ENCODE results near the gene MTHFD2L.

Gene MTHFD2L

DNA sequence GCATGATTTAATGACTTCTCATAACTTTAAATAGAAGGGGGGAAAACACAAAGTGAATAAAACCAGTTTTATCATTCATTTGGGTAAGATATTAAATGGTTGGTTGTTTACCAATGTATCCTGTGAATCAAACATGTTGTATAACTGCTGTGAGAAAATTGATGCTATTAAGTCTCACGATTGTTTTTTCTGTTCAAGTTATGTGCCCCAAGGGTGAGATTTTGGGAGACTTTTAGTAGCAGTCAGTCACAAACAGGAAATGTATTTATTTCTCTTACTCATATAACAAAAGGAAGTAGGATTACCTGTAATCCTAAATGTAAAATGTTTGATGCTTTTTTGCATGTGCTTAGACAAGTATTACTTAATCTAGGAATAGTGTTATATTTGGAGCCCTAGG lies 39.2 kb downstream of the MTHFD2L start:
- H3K9me3 ChIP-seq (ENCODE audit: insufficient read depth, low read length, severe bottlenecking) = no peaks in the 10 kb centered on the region
- no peak overlapping the region for H3K27ac ChIP-seq (ENCODE audit: low read length)
- H3K36me3 ChIP-seq (ENCODE audit: insufficient read depth, low read length) = peaks cover 3% of the 10 kb centered on the region; the same call in 1 of the 2 replicates
- no peaks in the 10 kb centered on the region for H3K4me1 ChIP-seq (ENCODE audit: insufficient read depth, low read length)
- no peak for ATAC-seq (ENCODE audit: insufficient read depth, low read depth)
- no peaks in the 10 kb centered on the region for H4K20me1 ChIP-seq (ENCODE audit: insufficient read depth, low read length)
- DNase-seq = no peak
- no peak overlapping the region for H3K9ac ChIP-seq (ENCODE audit: low read depth, low read length)
- no peak for TF ChIP-seq CTCF (IDR thresholded peaks at IDR 0.05; ENCODE audit: borderline replicate concordance, extremely low read depth, low read length, poor library complexity, severe bottlenecking)
- H3K4me3 ChIP-seq (ENCODE audit: low read depth in 1 of 2, low read length in 2 of 2) = no peak overlapping the region
- no peak overlapping the region for H3K4me2 ChIP-seq (ENCODE audit: insufficient read depth, low read length)
- no peaks in the 10 kb centered on the region for H3K79me2 ChIP-seq (ENCODE audit: insufficient read depth, low read length)
- H2AFZ ChIP-seq (ENCODE audit: low read depth, low read length) = no peak overlapping the region
- no peaks in the 10 kb centered on the region for H3K27me3 ChIP-seq (ENCODE audit: insufficient read depth, low read length, poor library complexity)

- Histone ChIP-seq H4K20me1 (ENCODE audit: insufficient read depth, low read length) (no peaks in the 10 kb centered on the region), H3K4me2 (ENCODE audit: insufficient read depth, low read length) (no peak overlapping the region), H3K27me3 (ENCODE audit: insufficient read depth, low read length, poor library complexity) (no peaks in the 10 kb centered on the region), H3K9ac (ENCODE audit: low read depth, low read length) (no peak overlapping the region), H3K79me2 (ENCODE audit: insufficient read depth, low read length) (no peaks in the 10 kb centered on the region), H2AFZ (ENCODE audit: low read depth, low read length) (no peak overlapping the region), H3K4me1 (ENCODE audit: insufficient read depth, low read length) (no peaks in the 10 kb centered on the region), H3K27ac (ENCODE audit: low read length) (no peak overlapping the region), H3K9me3 (ENCODE audit: insufficient read depth, low read length, severe bottlenecking) (no peaks in the 10 kb centered on the region), H3K36me3 (ENCODE audit: insufficient read depth, low read length) (peaks cover 3% of the 10 kb centered on the region; the same call in 1 of the 2 replicates), H3K4me3 (ENCODE audit: low read depth in 1 of 2, low read length in 2 of 2) (no peak overlapping the region)
- TF ChIP-seq EZH2 (IDR thresholded peaks at IDR 0.05; ENCODE audit: borderline replicate concordance, low read depth, low read length, severe bottlenecking) (no peak), CTCF (IDR thresholded peaks at IDR 0.05; ENCODE audit: borderline replicate concordance, extremely low read depth, low read length, poor library complexity, severe bottlenecking) (no peak)
- no peak for ATAC-seq (ENCODE audit: insufficient read depth, low read depth)
- no peak for DNase-seq
These were observed 44.2 kb downstream of the MTHFD2L start for GRCh38 chr4:74202062-74202586.

DNA sequence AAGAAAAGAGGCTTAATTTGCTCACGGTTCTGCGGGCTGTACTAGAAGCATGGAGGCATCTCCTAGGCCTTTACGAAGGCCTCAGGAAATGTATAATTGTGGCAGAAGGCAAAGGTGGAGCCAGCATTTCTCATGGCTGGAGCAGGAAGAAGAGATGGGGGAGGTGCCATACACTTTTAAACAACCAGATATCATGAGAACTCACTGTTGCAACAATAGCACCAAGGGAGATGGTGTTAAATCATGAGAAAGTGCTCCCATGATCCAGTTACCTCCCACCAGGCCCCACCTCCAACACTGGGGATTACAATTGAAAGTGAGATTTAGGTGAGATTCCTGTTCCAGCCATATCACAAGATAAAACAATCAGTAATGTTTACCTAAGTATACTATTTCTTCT lies 45.5 kb downstream of the MTHFD2L start:
- Histone ChIP-seq H3K27ac (ENCODE audit: low read length) (no peak overlapping the region), H2AFZ (ENCODE audit: low read depth, low read length) (no peak overlapping the region), H3K4me3 (ENCODE audit: low read depth in 1 of 2, low read length in 2 of 2) (no peak overlapping the region), H3K79me2 (ENCODE audit: insufficient read depth, low read length) (no peaks in the 10 kb centered on the region), H4K20me1 (ENCODE audit: insufficient read depth, low read length) (no peaks in the 10 kb centered on the region), H3K36me3 (ENCODE audit: insufficient read depth, low read length) (peaks cover 3% of the 10 kb centered on the region; the same call in 1 of the 2 replicates), H3K4me2 (ENCODE audit: insufficient read depth, low read length) (no peak overlapping the region), H3K4me1 (ENCODE audit: insufficient read depth, low read length) (no peaks in the 10 kb centered on the region), H3K9me3 (ENCODE audit: insufficient read depth, low read length, severe bottlenecking) (no peaks in the 10 kb centered on the region), H3K9ac (ENCODE audit: low read depth, low read length) (no peak overlapping the region), H3K27me3 (ENCODE audit: insufficient read depth, low read length, poor library complexity) (no peaks in the 10 kb centered on the region)
- no peak for TF ChIP-seq EZH2 (IDR thresholded peaks at IDR 0.05; ENCODE audit: borderline replicate concordance, low read depth, low read length, severe bottlenecking)
- no peak for TF ChIP-seq CTCF (IDR thresholded peaks at IDR 0.05; ENCODE audit: borderline replicate concordance, extremely low read depth, low read length, poor library complexity, severe bottlenecking)
- no peak for ATAC-seq (ENCODE audit: insufficient read depth, low read depth)
- DNase-seq = no peak

DNA sequence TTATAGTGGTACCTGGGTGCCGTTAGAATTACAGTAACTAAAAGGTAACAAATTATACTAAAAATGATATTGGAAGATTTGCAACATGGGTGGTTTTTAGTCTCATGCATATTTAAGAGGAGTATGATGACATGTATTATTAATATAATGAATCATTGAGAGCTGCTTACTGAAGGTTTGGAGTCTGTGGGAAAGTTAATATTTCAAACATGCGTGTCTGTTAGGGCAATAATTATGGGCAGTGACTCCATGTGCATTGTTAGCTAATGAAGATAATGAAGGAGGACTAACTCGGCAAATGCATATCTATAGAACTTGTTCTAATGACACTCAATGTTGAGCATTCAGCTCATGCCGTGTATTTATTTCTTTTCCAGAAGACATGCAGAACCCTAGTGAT lies 47.1 kb downstream of the MTHFD2L start:
- Histone ChIP-seq H3K4me1 (ENCODE audit: insufficient read depth, low read length) (no peaks in the 10 kb centered on the region), H4K20me1 (ENCODE audit: insufficient read depth, low read length) (no peaks in the 10 kb centered on the region), H2AFZ (ENCODE audit: low read depth, low read length) (no peak overlapping the region), H3K27ac (ENCODE audit: low read length) (no peak overlapping the region), H3K79me2 (ENCODE audit: insufficient read depth, low read length) (no peaks in the 10 kb centered on the region), H3K4me3 (ENCODE audit: low read depth in 1 of 2, low read length in 2 of 2) (no peak overlapping the region), H3K4me2 (ENCODE audit: insufficient read depth, low read length) (no peak overlapping the region), H3K9ac (ENCODE audit: low read depth, low read length) (no peak overlapping the region), H3K9me3 (ENCODE audit: insufficient read depth, low read length, severe bottlenecking) (no peaks in the 10 kb centered on the region), H3K27me3 (ENCODE audit: insufficient read depth, low read length, poor library complexity) (no peaks in the 10 kb centered on the region), H3K36me3 (ENCODE audit: insufficient read depth, low read length) (peaks cover 3% of the 10 kb centered on the region; the same call in 1 of the 2 replicates)
- TF ChIP-seq EZH2 (IDR thresholded peaks at IDR 0.05; ENCODE audit: borderline replicate concordance, low read depth, low read length, severe bottlenecking) (no peak), CTCF (IDR thresholded peaks at IDR 0.05; ENCODE audit: borderline replicate concordance, extremely low read depth, low read length, poor library complexity, severe bottlenecking) (no peak)
- no peak for DNase-seq
- no peak for ATAC-seq (ENCODE audit: insufficient read depth, low read depth)
